ENCODE measurements around the gene IL17F.

Gene IL17F

GRCh38 chr6:52231406-52232127 is 12.7 kb downstream of the IL17F start:
- TF ChIP-seq CTCF (conservative IDR thresholded peaks at IDR 0.05; ENCODE audit: low read depth, low read length), result no peak
- no peak for DNase-seq (ENCODE audit: low read depth)
- no peak overlapping the region for H3K4me3 ChIP-seq (ENCODE audit: low read length)

GRCh38 chr6:52230685-52231084 is 13.6 kb downstream of the IL17F start:
- H3K4me3 ChIP-seq (ENCODE audit: low read length), result no peak overlapping the region
- no peak for TF ChIP-seq CTCF (conservative IDR thresholded peaks at IDR 0.05; ENCODE audit: low read depth, low read length)
- no peak for DNase-seq (ENCODE audit: low read depth)

- no peak overlapping the region for H3K4me3 ChIP-seq (ENCODE audit: low read length)
- no peak for TF ChIP-seq CTCF (conservative IDR thresholded peaks at IDR 0.05; ENCODE audit: low read depth, low read length)
- DNase-seq (ENCODE audit: low read depth), result no peak
These were observed 16.8 kb downstream of the IL17F start for GRCh38 chr6:52227495-52227894.

GRCh38 chr6:52221302-52221701 is 23.0 kb downstream of the IL17F start:
- DNase-seq (ENCODE audit: low read depth), result no peak
- H3K4me3 ChIP-seq (ENCODE audit: low read length), result no peak overlapping the region
- no peak for TF ChIP-seq CTCF (conservative IDR thresholded peaks at IDR 0.05; ENCODE audit: low read depth, low read length)

- no peak for DNase-seq (ENCODE audit: low read depth)
- no peak for TF ChIP-seq CTCF (conservative IDR thresholded peaks at IDR 0.05; ENCODE audit: low read depth, low read length)
- H3K4me3 ChIP-seq (ENCODE audit: low read length), result no peak overlapping the region
These were observed 26.5 kb downstream of the IL17F start for GRCh38 chr6:52217761-52218160.

GRCh38 chr6:52216932-52217575 is 27.2 kb downstream of the IL17F start:
- H3K4me3 ChIP-seq (ENCODE audit: low read length), result no peak overlapping the region
- TF ChIP-seq CTCF (conservative IDR thresholded peaks at IDR 0.05; ENCODE audit: low read depth, low read length), result no peak
- DNase-seq (ENCODE audit: low read depth), result no peak

GRCh38 chr6:52215787-52216186 is 28.5 kb downstream of the IL17F start:
- DNase-seq (ENCODE audit: low read depth), result no peak
- no peak overlapping the region for H3K4me3 ChIP-seq (ENCODE audit: low read length)
- TF ChIP-seq CTCF (conservative IDR thresholded peaks at IDR 0.05; ENCODE audit: low read depth, low read length), result no peak

Data from retinal pigment epithelial cell (primary cell).